Sigmoid colon (tissue), 4 donors: ENCODE results near the gene RMDN2.

ENCODE experiments used
- EP300 ChIP-seq, 4 donors: sonication (generic); formaldehyde crosslinking; IDR thresholded peaks; one replicate each; pipeline ENCODE4 v1.6.1; 2017; ENCODE audit warnings: antibody characterized with exemption in 4 of 4
- POLR2A ChIP-seq, 2 donors: fragments of 450-650 bp; IDR thresholded peaks; one replicate each; pipeline ENCODE4 v1.6.1; 2016; ENCODE audit warnings: antibody characterized with exemption in 2 of 2, mild to moderate bottlenecking in 2 of 2, moderate library complexity in 2 of 2
- TF ChIP-seq, protein P1 (sequence below), 4 experiments: fragments of 450-650 bp in 3 of 4; fragments of 200-600 bp in 1 of 4; IDR thresholded peaks; one replicate each; pipeline ENCODE4 v1.5.1; 2016 to 2019; ENCODE audit warnings: antibody characterized with exemption in 4 of 4, mild to moderate bottlenecking in 3 of 4, moderate library complexity in 2 of 4

GRCh38 chr2:37921781-37922180 is 3.3 kb upstream of the RMDN2 start:
- TF ChIP-seq, protein P1, sequence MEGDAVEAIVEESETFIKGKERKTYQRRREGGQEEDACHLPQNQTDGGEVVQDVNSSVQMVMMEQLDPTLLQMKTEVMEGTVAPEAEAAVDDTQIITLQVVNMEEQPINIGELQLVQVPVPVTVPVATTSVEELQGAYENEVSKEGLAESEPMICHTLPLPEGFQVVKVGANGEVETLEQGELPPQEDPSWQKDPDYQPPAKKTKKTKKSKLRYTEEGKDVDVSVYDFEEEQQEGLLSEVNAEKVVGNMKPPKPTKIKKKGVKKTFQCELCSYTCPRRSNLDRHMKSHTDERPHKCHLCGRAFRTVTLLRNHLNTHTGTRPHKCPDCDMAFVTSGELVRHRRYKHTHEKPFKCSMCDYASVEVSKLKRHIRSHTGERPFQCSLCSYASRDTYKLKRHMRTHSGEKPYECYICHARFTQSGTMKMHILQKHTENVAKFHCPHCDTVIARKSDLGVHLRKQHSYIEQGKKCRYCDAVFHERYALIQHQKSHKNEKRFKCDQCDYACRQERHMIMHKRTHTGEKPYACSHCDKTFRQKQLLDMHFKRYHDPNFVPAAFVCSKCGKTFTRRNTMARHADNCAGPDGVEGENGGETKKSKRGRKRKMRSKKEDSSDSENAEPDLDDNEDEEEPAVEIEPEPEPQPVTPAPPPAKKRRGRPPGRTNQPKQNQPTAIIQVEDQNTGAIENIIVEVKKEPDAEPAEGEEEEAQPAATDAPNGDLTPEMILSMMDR (IDR thresholded peaks at IDR 0.05), result no peak
- TF ChIP-seq POLR2A (IDR thresholded peaks at IDR 0.05), result no peak
- no peak for TF ChIP-seq EP300 (IDR thresholded peaks at IDR 0.05)
